Stomach (tissue), 9 donors: ENCODE results near the gene C1orf167. TPM values are rescaled to one million over a fixed set of nuclear protein-coding genes. Genes with fewer than 3 reads are reported as not detected.

ENCODE experiments used
- DNase-seq, 2 donors: peaks; one replicate each; pipeline versions ENCODE4 v3.0.0 to v3.0.0-alpha.2; 2013 to 2019
- H3K27ac ChIP-seq, 5 donors: fragments of 200-600 bp in 4 of 5; sonication (generic) in 4 of 5; one replicate each; pipeline ENCODE4 v1.5.1; 2013 to 2019; ENCODE audit warnings: mild to moderate bottlenecking in 1 of 5, moderate library complexity in 1 of 5
- H3K27me3 ChIP-seq, 3 donors: fragments of 200-600 bp; sonication (generic); one replicate each; pipeline ENCODE4 v1.5.1; 2017 to 2019; ENCODE audit warnings: mixed run types in 1 of 3
- H3K36me3 ChIP-seq, 4 donors: fragments of 200-600 bp; sonication (generic); 1 replicate in 3 of 4; 2 replicates in 1 of 4; pipeline ENCODE4 v1.5.1; 2016 to 2019
- H3K4me1 ChIP-seq, 4 donors: fragments of 200-600 bp; sonication (generic); one replicate each; pipeline ENCODE4 v1.5.1; 2016 to 2019
- H3K4me3 ChIP-seq, 4 donors: fragments of 200-600 bp; sonication (generic) in 3 of 4; one replicate each; pipeline ENCODE4 v1.5.1; 2016 to 2019; ENCODE audit warnings: mild to moderate bottlenecking in 1 of 4
- H3K9me3 ChIP-seq, 4 donors: fragments of 200-600 bp; sonication (generic); one replicate each; pipeline ENCODE4 v1.5.1; 2016 to 2019
- EP300 ChIP-seq: sonication (generic); formaldehyde crosslinking; IDR thresholded peaks from one replicate; pipeline ENCODE4 v1.6.1; 2017; ENCODE audit warnings: antibody characterized with exemption
- POLR2A ChIP-seq, 4 donors: fragments of 450-650 bp; IDR thresholded peaks; one replicate each; pipeline ENCODE4 v1.6.1; 2016; ENCODE audit warnings: antibody characterized with exemption in 4 of 4, control low read depth in 2 of 4, mild to moderate bottlenecking in 1 of 4, moderate library complexity in 1 of 4
- POLR2AphosphoS5 ChIP-seq, 3 donors: sonication (generic); formaldehyde crosslinking; IDR thresholded peaks; one replicate each; pipeline ENCODE4 v1.6.1; 2016; ENCODE audit warnings: antibody characterized with exemption in 3 of 3
- WGBS, 5 donors: extraction: QIAGEN DNeasy Blood & Tissue Kit in 3 of 5; methylation state at CpG; one replicate each; pipeline versions ENCODE4 v1.1.5 to v1.1.7; 2013 to 2018; 5-methylcytosine and 5-hydroxymethylcytosine counted together
- intact Hi-C: fragments of 100-400 bp; cut with DNase I; formaldehyde crosslinking; loops from one replicate; pipeline ENCODE4 v1.15.1; 2023; ENCODE audit warnings: low total_unique reads
- polyA plus RNA-seq, 3 donors: library from polyadenylated mRNA; stranded (reverse); fragments of 200-250 nt; gene quantifications; one replicate each; pipeline ENCODE4 v1.2.3, GENCODE V29; 2013
- total RNA-seq, 5 donors: library from RNA; depleted of rRNA; stranded (reverse); fragments of >200 nt; gene quantifications; one replicate each; pipeline versions ENCODE4 v1.1.0 to v1.2.3, GENCODE V29; 2014 to 2016
- TF ChIP-seq, protein P1 (sequence below), 7 experiments: fragments of 450-650 bp in 4 of 7; fragments of 200-600 bp in 3 of 7; sonication (generic) in 3 of 7; IDR thresholded peaks; one replicate each; pipeline ENCODE4 v1.5.1; 2016 to 2019; ENCODE audit warnings: antibody characterized with exemption in 7 of 7, control low read depth in 2 of 7, mild to moderate bottlenecking in 1 of 7
- donor health status: healthy with polysubstance abuse.
- donor health status: Bipolar disorder and iron deficiency.
- donor health status: healthy.

Gene C1orf167
- total and polyA plus RNA-seq, 8 donors: 1.6 to 4.7 (median 2.0) TPM; not detected in 5

- Histone ChIP-seq H3K27ac (peak overlapping the region in 3 of 5 donors; percentile 82 to 85 (median 84)), H3K4me1 (peaks cover 60 to 79% (median 66%) of the 10 kb centered on the region in 4 donors), H3K9me3 (no peaks in the 10 kb centered on the region), H3K27me3 (no peaks in the 10 kb centered on the region), H3K36me3 (no peaks in the 10 kb centered on the region), H3K4me3 (no peak overlapping the region)
- DNase-seq: no peak
- intact Hi-C loops: loop anchor here (10.0 kb wide), 1 partner anchor 61 kb away; no protein-coding TSS in a partner anchor
- TF ChIP-seq, protein P1, sequence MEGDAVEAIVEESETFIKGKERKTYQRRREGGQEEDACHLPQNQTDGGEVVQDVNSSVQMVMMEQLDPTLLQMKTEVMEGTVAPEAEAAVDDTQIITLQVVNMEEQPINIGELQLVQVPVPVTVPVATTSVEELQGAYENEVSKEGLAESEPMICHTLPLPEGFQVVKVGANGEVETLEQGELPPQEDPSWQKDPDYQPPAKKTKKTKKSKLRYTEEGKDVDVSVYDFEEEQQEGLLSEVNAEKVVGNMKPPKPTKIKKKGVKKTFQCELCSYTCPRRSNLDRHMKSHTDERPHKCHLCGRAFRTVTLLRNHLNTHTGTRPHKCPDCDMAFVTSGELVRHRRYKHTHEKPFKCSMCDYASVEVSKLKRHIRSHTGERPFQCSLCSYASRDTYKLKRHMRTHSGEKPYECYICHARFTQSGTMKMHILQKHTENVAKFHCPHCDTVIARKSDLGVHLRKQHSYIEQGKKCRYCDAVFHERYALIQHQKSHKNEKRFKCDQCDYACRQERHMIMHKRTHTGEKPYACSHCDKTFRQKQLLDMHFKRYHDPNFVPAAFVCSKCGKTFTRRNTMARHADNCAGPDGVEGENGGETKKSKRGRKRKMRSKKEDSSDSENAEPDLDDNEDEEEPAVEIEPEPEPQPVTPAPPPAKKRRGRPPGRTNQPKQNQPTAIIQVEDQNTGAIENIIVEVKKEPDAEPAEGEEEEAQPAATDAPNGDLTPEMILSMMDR (IDR thresholded peaks at IDR 0.05): no peak
- TF ChIP-seq POLR2A (IDR thresholded peaks at IDR 0.05): no peak
- TF ChIP-seq EP300: no peak
- 77 to 90% (median 85%) methylated on average over 3 of the region's 3 CpGs for WGBS, 5 donors
These were observed 28.7 kb upstream of the C1orf167 start for GRCh38 chr1:11733306-11733705.

DNA sequence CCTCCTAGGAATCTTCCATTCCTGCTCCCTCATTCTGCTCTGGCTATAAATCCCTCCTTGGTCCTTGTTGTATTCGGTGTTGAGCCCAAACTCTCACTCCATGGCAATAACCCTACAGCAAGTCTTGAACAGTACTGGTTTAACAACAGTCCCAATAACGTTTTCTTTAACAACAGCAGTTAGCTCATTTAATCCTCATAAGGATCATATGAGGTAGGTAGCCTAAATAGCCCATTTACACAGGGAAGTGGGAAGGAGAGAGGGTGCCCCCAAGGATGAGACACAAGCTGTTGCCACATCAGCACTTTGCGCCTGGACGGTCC lies 26.5 kb upstream of the C1orf167 start:
- Histone ChIP-seq H3K27me3 (no peaks in the 10 kb centered on the region), H3K27ac (peak overlapping the region; percentile 82 to 97 (median 91)), H3K4me3 (peak overlapping the region in 3 of 4 donors; percentile 78 to 93 (median 88)), H3K4me1 (peaks cover 48 to 79% (median 63%) of the 10 kb centered on the region in 4 donors), H3K36me3 (no peaks in the 10 kb centered on the region), H3K9me3 (no peaks in the 10 kb centered on the region)
- DNase-seq: no peak
- intact Hi-C loops: loop anchor here (10.0 kb wide), 1 partner anchor 59 kb away; no protein-coding TSS in a partner anchor
- WGBS, 5 donors: 28 to 35% (median 29%) methylated on average over 4 of the region's 4 CpGs
- TF ChIP-seq POLR2A (IDR thresholded peaks at IDR 0.05) (no peak), POLR2AphosphoS5 (IDR thresholded peaks at IDR 0.05) (no peak), EP300 (no peak)
- TF ChIP-seq, protein P1 (IDR thresholded peaks at IDR 0.05): no peak

DNA sequence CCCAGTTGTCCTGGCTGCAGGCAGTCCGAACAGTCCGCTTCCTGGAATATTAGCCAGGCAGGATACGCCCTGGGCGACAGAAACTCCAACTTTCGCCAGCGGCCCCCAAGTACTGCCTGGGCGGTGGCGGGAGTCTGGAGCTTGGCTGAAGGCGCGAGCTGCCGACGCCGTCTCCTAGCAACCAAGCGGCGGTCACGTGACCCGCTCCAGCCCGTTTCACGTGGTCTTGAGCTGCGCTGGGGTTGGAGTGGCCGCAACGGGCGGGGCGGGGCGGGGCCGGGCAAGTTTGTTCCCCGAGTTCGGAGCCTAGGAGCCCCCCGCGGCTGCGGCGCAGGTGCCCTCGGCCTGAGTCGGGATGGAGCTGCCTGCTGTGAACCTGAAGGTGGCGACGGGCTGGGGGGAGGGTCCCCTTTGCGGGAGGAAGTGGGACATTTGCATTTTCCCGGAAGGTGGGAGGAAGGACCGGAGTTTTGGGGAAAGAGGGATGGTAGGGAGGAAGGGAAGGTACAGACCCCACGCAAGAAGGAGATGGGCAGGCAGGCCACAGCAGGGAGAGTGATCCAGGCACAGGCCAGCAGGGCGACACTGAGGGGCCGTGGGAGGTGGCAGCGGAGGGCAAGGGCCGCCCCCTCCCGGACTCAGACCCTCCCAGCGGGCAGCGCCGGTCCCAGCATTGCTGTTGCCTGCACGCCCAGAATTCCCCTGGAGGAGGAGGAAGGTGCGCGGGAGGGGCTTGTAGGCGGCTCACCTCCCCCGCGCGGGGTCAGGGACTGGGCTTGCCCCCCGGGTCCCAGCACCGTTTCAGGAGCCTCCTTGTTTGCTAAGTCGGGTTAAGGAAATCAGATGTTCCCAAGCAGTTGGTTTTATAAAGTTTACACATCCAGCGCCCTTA lies 25.9 kb upstream of the C1orf167 start, which contains the start of gene AGTRAP:
AGTRAP (plus strand) TSS at position 283 of the 892 bp plus-strand sequence; CDS start at position 356, 73 bp downstream.
- H3K27ac ChIP-seq: peak within 1 kb of the TSS; percentile 82 to 97 (median 91)
- WGBS, 5 donors: 1 to 5% (median 1%) methylated on average over 28 to 59 of the region's 59 CpGs
- H3K4me1 ChIP-seq: peaks cover 42 to 79% (median 58%) of the 10 kb centered on the region in 4 donors
- intact Hi-C loops: loop anchor here (10.0 kb wide), 1 partner anchor 59 kb away; no protein-coding TSS in a partner anchor
- peak; percentile 97 to 99 for DNase-seq
- no peaks in the 10 kb centered on the region for H3K27me3 ChIP-seq
- H3K9me3 ChIP-seq: no peaks in the 10 kb centered on the region
- H3K4me3 ChIP-seq: peak within 1 kb of the TSS; percentile 78 to 93 (median 88)
- H3K36me3 ChIP-seq: no peaks in the 10 kb centered on the region
- TF ChIP-seq POLR2AphosphoS5 (IDR thresholded peaks at IDR 0.05) (peak; percentile 39 to 81 (median 41)), EP300 (no peak)

DNA sequence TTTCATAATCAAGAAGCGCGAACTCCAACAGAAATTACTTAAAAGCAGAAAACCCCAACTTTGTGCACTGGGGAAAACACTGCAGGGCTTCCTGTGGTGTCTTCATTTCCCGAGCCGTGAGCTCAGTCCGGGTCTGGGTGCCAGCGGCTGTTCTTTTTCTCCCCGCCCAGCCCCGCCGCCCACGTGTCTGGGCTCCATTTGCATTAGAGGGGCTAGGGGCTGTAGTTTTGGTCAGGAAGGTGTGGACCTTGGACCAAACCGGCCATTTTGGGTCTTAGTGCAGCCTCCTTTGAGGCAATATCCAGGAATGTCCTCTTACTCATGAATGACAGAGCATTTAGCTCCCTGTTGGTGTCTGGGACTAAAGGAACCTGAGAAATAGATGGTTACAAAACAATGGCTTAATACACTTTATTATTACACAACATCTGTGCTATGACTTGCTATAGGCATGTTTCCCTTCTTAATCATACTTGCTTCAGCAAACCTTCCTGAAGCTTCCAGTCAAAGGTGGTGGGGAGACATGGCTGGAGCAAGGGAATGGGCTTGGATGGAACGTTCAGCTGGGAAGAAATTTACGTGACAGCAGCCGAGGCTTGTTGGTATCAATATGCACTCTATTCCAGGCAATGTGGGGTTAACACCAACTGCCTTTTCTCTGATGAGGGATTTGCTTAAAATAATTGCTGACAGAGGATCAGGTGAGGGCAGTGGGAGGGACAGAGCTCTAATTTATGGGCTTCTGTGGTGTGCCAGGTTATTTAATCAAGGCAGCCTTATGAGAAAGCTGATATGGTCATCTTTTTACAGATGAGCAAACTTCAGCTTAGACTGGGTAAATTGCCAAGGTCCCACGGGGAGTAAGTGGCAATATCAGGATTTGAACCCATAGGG lies 25.0 kb upstream of the C1orf167 start:
- H3K9me3 ChIP-seq: no peaks in the 10 kb centered on the region
- no peak for TF ChIP-seq POLR2A (IDR thresholded peaks at IDR 0.05)
- TF ChIP-seq POLR2AphosphoS5 (IDR thresholded peaks at IDR 0.05): peak in 2 of 3 donors; percentile 60 to 69
- TF ChIP-seq EP300: no peak
- intact Hi-C loops: loop anchor here (10.0 kb wide), 1 partner anchor 58 kb away; no protein-coding TSS in a partner anchor
- H3K4me3 ChIP-seq: peak overlapping the region; percentile 78 to 93 (median 88)
- 11 to 19% (median 15%) methylated on average over 15 of the region's 15 CpGs for WGBS, 5 donors
- H3K36me3 ChIP-seq: no peaks in the 10 kb centered on the region
- peak overlapping the region in 4 of 5 donors; percentile 90 to 97 (median 94) for H3K27ac ChIP-seq
- peak; percentile 55 to 71 for DNase-seq
- peaks cover 33 to 79% (median 51%) of the 10 kb centered on the region in 4 donors for H3K4me1 ChIP-seq
- no peaks in the 10 kb centered on the region for H3K27me3 ChIP-seq
